M059J (cell line): Measurements from ENCODE around the gene CDH4. TPM values are rescaled to one million over a fixed set of nuclear protein-coding genes. Genes with fewer than 3 reads are reported as not detected.

Experiments
- DNase-seq: peaks from one replicate; pipeline ENCODE4 v3.0.0-alpha.2; 2012; ENCODE audit warnings: low read depth
- total RNA-seq: library from RNA; depleted of rRNA; stranded (reverse); fragments of >200 nt; shearing (Covaris generic); gene quantifications from 2 replicates; pipeline ENCODE4 v1.2.3, GENCODE V29; 2014

CDH4 gene
- total RNA-seq, 1 experiment from 2014 or later: 7.8 TPM

DNA sequence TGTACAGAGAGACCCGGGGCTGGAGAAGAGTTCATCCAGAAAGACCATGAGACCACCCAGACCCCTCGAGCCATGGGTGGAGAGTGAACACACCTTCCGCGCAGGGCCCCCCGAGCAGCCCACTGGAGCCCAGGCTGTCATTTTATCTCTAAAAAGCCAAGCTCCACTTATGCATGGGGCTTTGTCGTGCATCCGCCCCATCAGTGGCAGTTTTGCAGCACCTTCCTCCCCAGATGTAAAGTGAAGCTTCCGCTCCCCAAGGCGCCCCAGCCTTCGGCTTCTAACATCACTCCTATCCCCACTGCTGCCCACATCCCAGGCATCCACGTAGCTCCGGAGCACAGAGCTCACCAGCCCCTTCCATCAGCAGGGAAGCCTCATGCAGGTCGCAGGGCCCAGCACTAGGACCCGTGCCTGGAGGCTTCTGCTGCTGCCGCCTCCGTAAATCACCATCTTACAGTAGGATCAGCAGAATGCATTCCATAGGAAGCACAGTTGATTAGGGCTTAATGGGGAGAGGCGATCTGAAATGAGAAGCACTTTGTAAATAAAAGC, 512.5 kb downstream of the CDH4 start:
- no peak for DNase-seq

DNA sequence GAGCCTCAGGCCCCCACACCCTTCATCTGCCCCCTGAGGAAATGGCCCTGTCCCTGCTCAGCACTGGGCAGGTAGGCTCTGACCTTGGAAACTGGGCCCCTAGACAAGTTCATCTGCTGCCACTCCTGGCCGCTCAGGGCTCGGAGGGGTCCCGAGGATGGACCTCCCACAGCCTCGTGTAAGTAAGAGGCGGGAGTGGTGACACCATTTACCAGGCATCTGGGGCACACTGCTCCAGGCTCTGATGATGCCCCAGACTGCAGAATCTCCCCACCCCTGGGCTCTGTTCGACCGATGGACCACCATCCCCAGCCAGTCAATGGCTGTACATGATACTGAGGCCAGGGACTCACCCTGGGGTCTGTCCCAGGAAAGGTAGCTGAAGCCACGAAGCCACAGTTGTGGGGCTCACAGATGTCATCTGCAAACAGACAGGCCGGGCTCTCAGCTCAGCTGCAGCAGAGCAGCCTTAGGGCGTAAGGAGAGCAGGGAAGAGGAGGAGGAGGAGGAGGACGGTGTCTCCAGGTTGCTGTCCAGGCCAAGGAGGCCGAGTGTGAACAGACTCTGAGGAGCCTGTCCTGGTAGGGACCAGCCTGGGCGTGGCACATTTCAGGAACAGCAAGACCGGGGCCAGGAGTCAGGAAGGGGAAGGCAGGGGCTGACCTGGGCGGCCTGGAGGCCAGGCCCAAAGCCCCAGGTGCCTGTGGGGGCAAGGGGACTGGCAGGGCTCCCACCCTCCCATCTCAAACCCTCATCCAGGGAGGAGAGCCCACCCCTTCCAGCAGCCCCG, 513.2 kb downstream of the CDH4 start:
- DNase-seq: no peak

DNA sequence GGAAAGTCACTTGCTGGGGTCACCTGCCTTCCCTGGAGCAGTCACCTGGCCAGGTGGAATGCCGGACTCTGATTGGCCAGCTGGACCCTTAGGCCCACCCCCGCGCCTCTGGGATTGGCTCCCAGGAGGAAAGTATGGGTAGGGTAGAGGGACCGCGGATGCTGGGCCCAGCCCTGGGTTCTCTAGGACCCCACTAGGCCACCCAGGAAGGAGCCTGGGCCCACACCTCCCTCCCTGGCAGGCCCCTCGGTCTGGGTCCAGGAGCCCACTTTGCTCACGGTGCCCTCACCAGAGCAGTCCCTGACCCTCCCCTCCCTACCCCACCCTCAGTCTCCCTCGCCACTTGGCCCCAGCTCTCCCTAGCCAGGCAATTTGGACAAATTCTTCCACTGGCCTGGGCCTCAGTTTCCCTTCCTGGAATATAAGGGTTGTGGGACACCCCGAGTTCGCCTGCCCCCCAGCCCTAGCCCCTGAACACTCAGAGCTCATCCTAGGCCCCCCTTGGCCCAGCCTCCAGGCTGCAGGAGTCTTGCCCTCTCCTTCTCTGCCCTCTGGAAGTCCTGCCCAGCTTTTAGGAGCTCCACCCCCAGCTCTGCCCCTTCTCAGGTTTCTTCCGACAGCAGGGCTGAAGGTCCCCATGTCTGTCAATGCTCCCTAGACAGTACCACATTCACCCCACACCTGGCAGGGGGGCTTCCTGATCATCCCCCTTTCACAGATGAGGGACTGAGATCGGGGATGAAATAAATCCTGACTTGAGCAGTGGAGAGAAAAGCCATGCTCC, 514.0 kb downstream of the CDH4 start:
- no peak for DNase-seq

DNA sequence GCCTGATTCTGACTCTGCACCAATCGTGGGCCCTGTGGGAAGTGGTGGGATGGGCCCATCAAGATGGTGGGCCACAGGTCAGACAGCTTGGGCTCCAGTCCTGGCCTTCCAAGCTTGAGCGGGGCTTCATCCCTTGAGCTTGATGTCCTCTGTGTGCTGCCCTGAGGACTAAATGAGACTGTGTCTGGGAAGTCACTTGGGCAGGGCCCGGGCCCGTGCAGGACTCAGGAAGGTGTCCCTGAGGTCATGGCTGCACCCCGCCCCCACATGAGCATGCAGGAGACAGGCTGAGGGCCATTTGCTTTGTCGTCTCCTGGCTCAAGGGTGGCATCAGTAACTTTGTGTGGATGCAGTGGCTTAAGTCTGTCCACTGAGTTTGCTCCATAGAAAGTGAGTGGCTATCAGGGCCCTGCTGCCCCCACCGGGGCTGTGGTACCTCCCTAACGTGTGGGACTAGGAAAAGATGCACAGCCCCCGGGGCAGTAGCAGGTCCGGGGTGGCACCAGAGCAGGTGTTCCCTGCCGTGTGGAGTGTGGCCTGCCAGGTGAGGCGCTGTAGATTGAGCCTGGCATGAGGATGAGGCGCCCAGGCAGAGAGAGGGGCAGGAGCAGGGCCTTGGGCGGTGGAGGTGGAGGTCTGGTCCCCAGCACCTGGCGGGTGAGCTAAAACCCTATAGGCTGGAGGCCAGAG, 515.0 kb downstream of the CDH4 start:
- DNase-seq: no peak

DNA sequence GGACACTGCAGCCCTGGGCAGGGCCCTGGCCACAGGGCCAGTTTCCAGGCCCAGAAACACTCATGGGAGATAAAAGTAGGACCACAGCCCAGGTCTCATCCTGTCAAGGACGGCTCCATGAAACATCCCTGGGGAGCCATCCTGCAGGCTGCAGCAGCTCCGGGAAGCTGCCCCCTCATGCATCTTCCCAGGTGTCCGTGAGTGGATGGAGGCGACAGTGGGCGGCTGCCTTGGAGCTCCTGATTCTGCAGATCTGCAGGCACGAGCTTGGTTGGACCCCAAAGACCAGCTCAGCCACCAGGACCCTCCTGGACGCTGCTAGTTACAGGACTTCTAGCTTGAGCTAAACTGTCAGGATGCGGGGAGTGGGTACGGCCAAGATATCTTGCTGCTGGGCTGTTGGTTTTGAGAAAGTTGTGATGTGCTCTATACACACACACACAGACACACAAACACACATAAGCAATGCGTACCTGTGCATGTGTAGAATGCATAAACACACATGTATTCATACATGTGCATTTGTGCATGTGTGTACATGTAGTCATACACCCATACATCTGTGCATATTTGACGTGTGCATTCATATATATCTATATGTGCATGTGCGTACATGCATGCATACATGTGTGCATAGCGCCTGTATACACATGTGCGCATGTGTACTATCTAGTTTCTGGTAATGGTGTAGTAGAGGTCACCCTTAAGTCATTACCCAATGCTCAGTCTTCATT, 515.9 kb downstream of the CDH4 start:
- DNase-seq: no peak

DNA sequence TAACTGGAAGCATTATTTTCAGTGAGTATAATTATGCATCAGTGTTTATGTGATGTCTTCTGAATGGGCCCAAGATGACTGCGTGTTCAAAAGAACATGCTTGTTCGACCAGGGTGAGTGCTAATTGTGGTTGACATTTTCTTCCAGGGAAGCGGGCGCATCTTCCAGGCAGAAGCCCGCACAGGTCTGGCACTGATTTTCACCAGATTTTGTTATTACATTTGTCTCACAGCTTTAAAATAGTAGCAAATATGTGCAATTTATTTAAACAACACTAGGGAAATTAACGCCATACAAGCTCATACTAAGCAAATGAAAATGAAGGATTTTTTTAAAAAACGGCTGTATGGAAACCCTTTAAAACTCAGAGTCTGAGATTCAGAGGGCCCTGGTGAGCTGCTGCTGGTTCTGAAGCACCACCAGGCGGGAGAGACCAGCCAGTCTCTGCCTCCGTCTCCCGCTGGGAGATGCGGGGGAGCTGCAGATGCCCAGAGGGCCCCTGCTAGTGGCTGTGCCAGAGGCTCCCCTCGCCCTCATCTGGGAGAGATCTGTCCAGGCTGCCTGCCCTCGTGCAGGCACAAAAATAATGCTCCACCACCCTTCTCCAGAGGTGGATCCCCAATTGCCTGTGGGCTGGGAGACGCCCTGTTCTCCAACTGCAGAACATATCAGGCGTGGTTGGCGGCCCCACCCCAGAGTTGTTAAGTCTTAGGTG, 516.7 kb downstream of the CDH4 start:
- no peak for DNase-seq

DNA sequence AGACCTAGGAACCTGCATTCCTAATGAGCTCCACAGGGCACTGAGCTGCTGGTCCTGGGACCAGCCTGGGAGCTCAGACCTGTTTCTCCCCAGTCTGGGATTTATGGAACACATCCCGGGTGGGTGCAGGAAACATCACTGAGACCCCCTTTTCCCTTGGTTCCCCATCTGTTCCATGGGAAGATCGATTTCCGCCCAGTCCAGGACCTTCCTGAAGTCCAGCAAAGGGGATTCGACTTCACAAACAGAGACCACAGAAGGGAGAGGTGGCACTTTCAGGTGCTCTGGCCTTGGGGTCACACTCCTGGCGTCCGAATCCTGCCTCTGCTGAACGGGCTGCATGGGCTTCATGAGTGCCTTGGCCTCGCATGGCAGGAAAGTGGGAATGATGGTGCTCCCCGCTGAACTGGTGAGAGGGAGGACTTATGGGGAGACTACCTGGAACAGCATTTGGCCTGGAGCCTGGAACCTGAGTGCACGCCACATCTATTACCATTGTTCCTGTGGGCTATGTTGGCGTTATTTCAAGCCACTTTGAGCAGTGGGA, 517.3 kb downstream of the CDH4 start:
- no peak for DNase-seq

DNA sequence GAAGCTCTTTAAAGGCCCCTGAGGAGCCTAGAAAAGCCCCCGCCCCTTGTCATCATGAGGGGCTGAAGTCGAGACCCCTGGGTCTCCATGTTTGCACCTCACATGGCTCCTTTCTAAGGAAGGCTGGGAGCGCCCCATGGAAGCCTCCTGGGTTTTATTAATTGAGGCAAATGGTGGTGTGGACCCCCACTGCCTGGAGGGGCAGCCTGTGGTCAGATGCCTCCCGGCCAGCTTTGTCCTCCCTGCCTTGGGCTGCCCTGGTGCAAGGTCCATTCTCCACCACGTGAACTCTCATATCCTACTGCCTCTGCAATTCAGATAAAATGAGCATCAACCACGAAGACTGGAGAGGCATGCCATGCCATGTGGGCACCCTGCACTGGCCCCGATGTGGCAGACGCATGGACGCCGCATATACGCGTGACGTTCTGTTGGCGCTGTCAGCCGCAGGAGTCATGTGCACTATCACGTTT, 518.1 kb downstream of the CDH4 start:
- DNase-seq: no peak

DNA sequence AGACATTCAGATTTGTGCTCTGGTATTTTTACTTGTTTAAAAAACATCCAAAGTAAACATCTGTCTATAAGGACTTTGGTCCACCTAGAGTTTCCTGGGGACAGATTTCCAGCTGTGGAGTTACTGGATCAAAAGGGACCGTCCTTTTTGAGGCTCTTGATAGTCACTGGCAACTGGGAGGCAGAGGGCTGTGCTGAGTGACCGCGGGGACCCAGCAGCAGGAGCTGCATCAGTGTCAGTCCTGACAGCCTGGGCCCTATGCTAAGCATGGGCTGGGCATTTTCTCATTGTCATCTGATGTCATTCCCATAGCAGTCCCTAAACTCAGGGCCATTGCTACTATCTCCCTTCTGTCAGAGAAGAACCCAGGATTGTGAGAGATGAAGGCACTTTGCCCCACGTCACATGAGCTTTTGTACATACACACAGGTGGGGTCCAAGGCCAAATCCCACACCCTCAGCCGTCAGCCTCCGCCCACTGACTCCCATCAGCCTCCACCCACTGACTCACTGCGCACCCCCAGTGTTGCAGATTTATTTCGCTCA, 519.8 kb downstream of the CDH4 start:
- no peak for DNase-seq

DNA sequence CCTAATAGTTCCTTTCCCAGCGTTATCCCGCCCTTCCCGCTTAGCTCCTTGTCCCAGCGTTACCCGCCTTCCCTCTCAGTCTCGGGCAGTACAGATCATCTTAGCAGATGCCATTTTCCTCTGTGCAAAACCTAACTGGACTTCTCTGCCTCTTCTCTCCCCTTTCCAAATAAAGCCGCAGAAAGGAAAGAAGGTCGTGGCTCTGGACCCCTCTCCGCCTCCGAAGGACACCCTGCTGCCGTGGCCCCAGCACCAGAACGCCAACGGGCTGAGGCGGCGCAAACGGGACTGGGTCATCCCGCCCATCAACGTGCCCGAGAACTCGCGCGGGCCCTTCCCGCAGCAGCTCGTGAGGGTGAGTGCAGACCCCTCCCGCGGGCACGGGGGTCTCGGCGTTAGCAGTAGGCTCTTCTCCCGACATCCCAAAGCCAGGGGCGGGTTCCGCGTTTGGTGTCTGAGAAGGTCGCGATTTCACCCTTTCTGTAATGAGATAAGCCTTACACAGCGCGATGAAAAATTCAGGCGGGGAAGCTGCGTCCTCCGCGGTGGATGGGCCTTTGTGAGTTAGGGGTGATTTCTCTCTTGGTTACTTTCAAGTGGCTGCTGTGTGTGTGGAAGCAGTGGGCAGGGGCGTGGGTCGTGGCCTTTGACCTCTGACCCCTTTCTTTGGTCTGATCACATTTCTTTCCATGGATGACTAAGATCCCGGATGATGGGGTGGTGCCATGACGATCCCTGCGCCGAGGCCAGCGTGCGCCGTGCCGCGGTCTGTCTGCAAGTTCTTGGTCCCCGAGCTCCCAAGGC, 521.0 kb downstream of the CDH4 start:
- DNase-seq: no peak

DNA sequence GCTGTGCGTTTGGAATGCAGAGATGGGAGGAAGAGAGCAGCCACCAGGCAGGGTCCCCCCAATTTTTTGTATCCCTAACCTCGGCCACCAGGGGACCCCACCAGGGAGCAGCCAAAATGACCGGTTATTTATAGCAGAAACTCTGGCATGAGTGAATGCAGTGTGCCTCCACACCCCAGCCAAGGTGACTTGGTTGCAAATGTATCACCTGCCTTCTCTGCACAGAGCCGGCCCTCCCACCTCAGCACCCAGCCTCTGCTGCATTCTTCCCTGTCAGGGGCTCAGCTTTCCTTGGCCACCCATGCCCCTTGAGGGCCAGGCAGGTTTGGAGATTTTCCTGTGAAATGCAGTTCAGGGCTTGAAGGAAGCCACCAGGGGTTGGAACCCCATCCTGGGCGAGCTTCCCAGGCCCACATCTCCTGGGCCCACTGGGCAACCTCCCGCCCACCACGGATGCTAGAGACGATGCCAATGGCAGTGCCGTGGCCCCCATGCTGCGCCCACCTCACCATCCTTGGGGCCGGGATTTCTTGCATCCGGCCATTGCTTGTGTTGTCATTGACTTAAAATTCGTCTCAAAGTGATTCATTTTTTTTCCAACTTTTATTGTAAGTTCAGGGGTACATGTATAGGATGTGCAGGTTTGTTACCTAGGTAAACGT, 522.0 kb downstream of the CDH4 start:
- no peak for DNase-seq

DNA sequence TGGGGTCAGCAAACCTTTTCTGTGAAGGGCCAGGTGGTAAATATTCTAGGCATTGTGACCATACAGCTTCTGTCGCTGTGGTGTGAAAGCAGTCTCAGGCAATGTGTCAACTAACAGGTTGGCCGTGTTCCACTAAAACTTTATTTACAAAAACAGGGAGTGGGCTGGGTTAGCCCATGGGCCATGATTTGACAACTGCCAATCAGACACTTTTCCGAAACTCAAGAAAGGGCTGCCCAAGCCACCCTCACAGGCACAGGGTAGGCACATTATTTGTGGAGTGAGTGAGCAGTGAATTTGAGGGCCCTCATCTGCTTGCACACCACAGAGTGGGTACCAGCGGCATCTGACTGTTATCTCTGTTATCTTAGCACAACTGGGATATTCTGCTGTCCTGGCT, 523.4 kb downstream of the CDH4 start:
- no peak for DNase-seq

DNA sequence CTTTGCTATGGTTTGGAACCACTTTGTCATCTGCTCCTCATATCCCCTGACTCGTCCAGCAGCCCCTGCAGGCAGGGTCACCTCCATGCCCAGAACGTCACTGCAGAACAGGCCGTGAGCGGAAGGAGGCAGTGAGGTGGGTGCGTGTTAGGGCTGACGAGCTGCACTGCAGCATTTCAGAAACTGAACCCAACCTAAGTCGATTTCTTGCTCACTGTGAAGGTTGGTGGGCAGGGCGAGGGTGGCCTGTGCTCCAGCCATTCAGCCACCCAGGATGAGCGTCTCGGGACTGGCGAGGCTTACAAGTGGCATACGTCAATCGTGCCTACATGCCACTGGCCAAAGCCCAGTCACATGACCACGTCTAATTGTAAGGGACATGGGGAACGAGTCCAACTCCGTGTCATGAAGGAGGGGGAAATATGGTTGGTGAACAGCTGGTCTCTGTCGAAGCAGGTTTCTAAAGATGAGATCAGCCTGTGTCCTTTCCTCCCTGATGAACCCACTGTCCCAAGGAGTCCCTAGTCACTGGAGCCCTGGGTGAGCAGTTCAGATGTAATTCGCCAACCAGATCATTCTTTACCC, 524.5 kb downstream of the CDH4 start:
- no peak for DNase-seq

DNA sequence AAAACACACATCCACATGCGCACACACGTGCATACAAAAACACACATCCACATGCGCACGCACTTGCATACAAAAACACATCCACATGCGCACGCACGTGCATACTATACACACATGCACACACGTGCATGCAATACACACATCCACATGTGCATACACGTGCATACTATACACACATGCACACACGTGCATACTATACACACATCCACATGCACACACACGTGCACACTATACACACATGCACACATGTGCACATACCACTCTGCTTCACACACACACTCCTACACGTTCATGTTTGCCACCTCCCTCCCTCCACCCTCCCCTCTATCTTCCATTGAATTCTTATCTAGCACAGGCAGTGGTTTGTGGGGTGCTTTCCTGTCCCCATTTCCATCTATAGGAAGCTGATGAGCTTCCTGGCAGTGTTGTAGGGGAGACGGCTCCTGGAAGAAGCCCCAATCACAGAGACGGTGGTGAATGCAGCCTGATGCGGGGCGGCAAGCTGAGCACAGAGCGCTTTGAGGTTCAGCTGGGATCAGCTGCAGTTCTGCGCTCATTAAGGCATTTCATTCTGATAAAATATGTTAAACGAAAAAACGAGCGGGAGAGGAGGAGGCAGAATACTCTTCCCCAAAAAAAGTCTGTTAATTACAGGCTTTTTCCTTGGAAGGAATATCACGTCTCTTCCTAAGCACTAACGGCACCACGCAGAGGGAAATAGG, 525.9 kb downstream of the CDH4 start:
- DNase-seq: no peak

DNA sequence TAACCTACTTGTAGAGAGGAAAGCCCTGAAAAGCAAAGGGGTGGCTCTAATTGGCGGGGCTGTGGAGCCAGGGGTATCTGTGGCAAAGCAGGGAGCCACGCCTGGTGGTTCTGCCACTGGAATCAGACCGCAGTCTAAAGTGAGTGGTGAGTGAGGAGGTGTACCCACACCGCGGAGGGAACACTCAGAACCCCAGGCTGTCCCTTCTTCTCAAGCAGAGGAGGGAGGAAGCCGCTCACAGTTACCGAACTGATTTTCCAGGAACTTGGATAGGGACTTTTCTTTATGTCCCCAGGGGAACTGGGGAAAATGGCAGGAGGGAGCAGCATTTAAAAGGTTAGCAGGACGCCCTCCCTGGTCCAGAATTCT, 526.4 kb downstream of the CDH4 start:
- DNase-seq: no peak

DNA sequence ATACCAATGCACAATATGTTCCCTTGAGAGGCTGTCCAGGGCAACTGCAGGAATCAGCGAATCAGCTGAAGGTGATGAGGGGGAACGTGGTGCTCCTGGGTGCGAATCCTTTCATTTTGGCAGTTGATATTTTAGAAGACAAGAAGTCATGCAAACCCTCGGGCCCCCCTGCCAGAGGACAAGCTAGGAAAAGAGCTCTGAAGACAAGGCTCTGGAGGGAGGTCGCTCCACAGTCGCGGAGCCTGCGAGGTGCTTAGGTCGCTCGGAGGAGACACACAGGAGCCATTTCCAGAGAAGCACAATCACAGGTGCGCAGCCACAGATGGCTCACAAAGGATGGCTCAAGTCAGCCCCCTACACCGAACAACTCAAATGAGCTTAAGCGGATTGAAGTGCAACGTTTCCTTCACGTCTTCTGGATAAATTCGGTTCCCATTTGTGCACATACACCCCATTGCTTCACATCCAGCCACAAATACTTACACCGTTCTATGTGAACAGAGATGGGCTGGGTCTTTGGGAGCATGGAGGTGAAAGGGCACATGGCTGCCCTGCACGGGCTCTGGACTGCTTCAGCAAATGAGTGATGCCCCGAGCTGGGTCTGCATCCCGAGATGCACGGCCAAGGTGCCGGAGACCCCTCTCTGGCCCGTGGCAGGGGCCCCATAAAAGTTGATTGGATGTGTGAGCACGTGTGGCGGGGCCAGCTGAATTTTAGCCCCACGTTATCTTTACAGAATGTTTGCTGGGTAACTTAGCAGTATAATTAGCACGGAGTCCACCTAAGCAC, 527.3 kb downstream of the CDH4 start:
- no peak for DNase-seq

DNA sequence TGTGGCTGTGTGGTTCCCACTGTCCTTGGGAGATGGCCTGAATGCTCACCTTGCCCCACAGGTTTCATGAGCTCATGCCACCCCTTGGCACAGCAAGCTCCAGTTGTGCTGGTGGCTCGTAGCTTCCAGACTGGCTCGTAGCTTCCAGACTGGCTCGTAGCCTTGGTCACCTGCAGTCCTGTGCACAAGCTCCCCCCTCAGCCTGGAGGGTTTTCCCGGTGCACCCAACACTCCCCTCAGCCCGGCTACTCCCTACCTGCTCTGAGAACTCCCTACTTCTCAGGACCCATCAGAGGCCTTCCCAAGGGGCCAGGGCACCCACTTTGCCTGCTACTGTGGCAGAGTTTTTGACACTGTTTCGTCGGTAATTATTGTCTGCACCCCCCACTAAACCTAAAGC, 528.0 kb downstream of the CDH4 start:
- no peak for DNase-seq
